ENCODE data around the gene RBM20. TPM values are rescaled to one million over a fixed set of nuclear protein-coding genes. Genes with fewer than 3 reads are reported as not detected.

Gene RBM20
- total and polyA plus RNA-seq, 2 of the 4 experiments (the other 2 are of a cell fraction) = under 0.01 to 0.15 TPM

DNA sequence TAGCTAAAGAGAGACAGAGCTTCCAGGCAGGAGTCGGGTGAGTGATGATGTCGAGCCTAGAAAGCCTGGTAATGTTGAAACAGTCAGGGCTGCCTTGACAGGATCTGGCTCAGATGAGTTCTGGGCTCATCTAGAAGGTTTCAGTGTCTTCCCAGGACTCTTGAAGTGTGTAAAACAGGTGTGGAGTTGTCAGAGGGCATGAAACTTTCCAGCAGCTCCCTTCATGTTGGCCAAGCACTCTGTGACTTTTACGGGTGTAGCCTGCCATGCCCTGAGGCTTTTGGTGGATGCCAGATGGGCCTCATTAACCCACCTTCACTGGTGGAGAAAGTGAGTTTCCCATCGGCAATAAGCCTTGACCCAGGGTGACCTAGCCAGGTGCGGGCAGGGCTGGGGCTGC, 161.2 kb downstream of the RBM20 start:
- DNase-seq (no peak), ATAC-seq (ENCODE audit: low read depth) (no peak)
- H2BK120ac ChIP-seq (ENCODE audit: low read depth, low read length) = no peak overlapping the region
- dilution Hi-C loops (cut with HindIII; ENCODE audit: low sequenced_read_pairs, unreplicated experiment) (no loop called here), intact Hi-C loops (cut with micrococcal nuclease) (loop anchor here (2.0 kb wide), 1 partner anchor 114 kb away; the partner anchor contains the start of genes BBIP1 and SHOC2), in situ Hi-C loops (cut with MboI; ENCODE audit: low sequenced_read_pairs) (no loop called here)
- H3K18ac ChIP-seq (ENCODE audit: low read depth, low read length) = no peak overlapping the region
- H3K9me3 ChIP-seq (ENCODE audit: control insufficient read depth, insufficient read depth, low read length) = no peaks in the 10 kb centered on the region
- no peak overlapping the region for H3K23ac ChIP-seq (ENCODE audit: low read depth, low read length)
- no peak overlapping the region for H3K4ac ChIP-seq (ENCODE audit: low read depth, low read length)
- no peak overlapping the region for H3K56ac ChIP-seq (ENCODE audit: extremely low read depth, insufficient read depth, low read length)
- H2AK9ac ChIP-seq (replicated peaks; ENCODE audit: low read depth, low read length, poor library complexity) = no peak overlapping the region
- no peaks in the 10 kb centered on the region for H3K79me1 ChIP-seq (ENCODE audit: low read depth in 1 of 2, low read length in 2 of 2)
- CTCF ChIA-PET = no interaction called here
- POLR2A ChIA-PET (ENCODE audit: unreplicated experiment) = no interaction called here
- H4K91ac ChIP-seq (ENCODE audit: insufficient read depth, low read depth, low read length) = no peak overlapping the region
- H2BK15ac ChIP-seq (ENCODE audit: low read depth, low read length) = no peak overlapping the region
- peaks cover 6% of the 10 kb centered on the region for H3K27me3 ChIP-seq (ENCODE audit: control insufficient read depth, insufficient read depth, low read length)
- BruUV-seq (replicated peaks) = no TSS peak
- H4K20me1 ChIP-seq (ENCODE audit: insufficient read depth, low read length) = no peaks in the 10 kb centered on the region
- no peak overlapping the region for H2BK5ac ChIP-seq (ENCODE audit: low read depth, low read length, poor library complexity, severe bottlenecking)
- no peak for TF ChIP-seq RAD21 (IDR thresholded peaks at IDR 0.05; ENCODE audit: low read length)
- TF ChIP-seq SMC3 (IDR thresholded peaks at IDR 0.05; ENCODE audit: low read depth, low read length) = no peak
- TF ChIP-seq, protein P1, sequence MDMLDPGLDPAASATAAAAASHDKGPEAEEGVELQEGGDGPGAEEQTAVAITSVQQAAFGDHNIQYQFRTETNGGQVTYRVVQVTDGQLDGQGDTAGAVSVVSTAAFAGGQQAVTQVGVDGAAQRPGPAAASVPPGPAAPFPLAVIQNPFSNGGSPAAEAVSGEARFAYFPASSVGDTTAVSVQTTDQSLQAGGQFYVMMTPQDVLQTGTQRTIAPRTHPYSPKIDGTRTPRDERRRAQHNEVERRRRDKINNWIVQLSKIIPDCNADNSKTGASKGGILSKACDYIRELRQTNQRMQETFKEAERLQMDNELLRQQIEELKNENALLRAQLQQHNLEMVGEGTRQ (IDR thresholded peaks at IDR 0.05; ENCODE audit: low read depth, low read length) = no peak
- no peak for TF ChIP-seq RFX5 (IDR thresholded peaks at IDR 0.05; ENCODE audit: low read depth, low read length)
- TF ChIP-seq RCOR1 (IDR thresholded peaks at IDR 0.05; ENCODE audit: insufficient replicate concordance, low read length) = no peak
- no peak for TF ChIP-seq POLR2A (IDR thresholded peaks at IDR 0.05; ENCODE audit: low read depth, low read length)
- TF ChIP-seq, protein P2, sequence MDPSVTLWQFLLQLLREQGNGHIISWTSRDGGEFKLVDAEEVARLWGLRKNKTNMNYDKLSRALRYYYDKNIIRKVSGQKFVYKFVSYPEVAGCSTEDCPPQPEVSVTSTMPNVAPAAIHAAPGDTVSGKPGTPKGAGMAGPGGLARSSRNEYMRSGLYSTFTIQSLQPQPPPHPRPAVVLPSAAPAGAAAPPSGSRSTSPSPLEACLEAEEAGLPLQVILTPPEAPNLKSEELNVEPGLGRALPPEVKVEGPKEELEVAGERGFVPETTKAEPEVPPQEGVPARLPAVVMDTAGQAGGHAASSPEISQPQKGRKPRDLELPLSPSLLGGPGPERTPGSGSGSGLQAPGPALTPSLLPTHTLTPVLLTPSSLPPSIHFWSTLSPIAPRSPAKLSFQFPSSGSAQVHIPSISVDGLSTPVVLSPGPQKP (IDR thresholded peaks at IDR 0.05; ENCODE audit: borderline replicate concordance, low read depth, low read length) = no peak
- TF ChIP-seq MXI1 (IDR thresholded peaks at IDR 0.05; ENCODE audit: borderline replicate concordance, low read depth, low read length) = no peak
- TF ChIP-seq, protein P3, sequence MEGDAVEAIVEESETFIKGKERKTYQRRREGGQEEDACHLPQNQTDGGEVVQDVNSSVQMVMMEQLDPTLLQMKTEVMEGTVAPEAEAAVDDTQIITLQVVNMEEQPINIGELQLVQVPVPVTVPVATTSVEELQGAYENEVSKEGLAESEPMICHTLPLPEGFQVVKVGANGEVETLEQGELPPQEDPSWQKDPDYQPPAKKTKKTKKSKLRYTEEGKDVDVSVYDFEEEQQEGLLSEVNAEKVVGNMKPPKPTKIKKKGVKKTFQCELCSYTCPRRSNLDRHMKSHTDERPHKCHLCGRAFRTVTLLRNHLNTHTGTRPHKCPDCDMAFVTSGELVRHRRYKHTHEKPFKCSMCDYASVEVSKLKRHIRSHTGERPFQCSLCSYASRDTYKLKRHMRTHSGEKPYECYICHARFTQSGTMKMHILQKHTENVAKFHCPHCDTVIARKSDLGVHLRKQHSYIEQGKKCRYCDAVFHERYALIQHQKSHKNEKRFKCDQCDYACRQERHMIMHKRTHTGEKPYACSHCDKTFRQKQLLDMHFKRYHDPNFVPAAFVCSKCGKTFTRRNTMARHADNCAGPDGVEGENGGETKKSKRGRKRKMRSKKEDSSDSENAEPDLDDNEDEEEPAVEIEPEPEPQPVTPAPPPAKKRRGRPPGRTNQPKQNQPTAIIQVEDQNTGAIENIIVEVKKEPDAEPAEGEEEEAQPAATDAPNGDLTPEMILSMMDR (conservative IDR thresholded peaks at IDR 0.05; ENCODE audit: low read depth, low read length) = no peak
- TF ChIP-seq MAFK (IDR thresholded peaks at IDR 0.05; ENCODE audit: low read depth, low read length) = no peak
- TF ChIP-seq BHLHE40 (IDR thresholded peaks at IDR 0.05; ENCODE audit: low read depth, low read length) = no peak
- H3K9me1 ChIP-seq (ENCODE audit: insufficient read depth, low read length) = no peaks in the 10 kb centered on the region
- 73% methylated on average over 2 of the region's 5 CpGs; no CpG with 5 or more reads in 1 of the 2 experiments for WGBS, 2 experiments (ENCODE audit: extremely low coverage in 2 of 2, insufficient read length in 1 of 2)
- no peak overlapping the region for H2AFZ ChIP-seq (replicated peaks; ENCODE audit: low read length, poor library complexity)
- no peak overlapping the region for H2AK5ac ChIP-seq (ENCODE audit: low read depth, low read length)
- no peak overlapping the region for H3K9ac ChIP-seq (ENCODE audit: low read depth, low read length)
- H4K5ac ChIP-seq (ENCODE audit: low read depth, low read length) = no peak overlapping the region
- no peak overlapping the region for H3K14ac ChIP-seq (replicated peaks; ENCODE audit: low read depth, low read length)
- no peak overlapping the region for H3K4me2 ChIP-seq (ENCODE audit: low read depth, low read length)
- H3K4me3 ChIP-seq (ENCODE audit: insufficient read depth, low read depth, low read length) = no peak overlapping the region
- H3K4me1 ChIP-seq (ENCODE audit: control insufficient read depth, insufficient read depth, low read length) = peaks cover 7% of the 10 kb centered on the region; the same call in 1 of the 2 replicates
- H3K36me3 ChIP-seq (ENCODE audit: control insufficient read depth, insufficient read depth, low read length) = no peaks in the 10 kb centered on the region
- no peak overlapping the region for H3K27ac ChIP-seq (ENCODE audit: insufficient read depth, low read length)
- no peak overlapping the region for H2BK20ac ChIP-seq (ENCODE audit: low read depth, low read length)
- H4K8ac ChIP-seq (ENCODE audit: low read depth in 2 of 2, low read length in 2 of 2) = no peak overlapping the region
